HG02763 (cell line): ENCODE results near the gene MYG1.
"Not testable (repeated sequence)": the region's sequence is repeated elsewhere in the genome, so short reads cannot be mapped to it uniquely, and the experiment has no call there.

Experiments used
- ATAC-seq: cut with Tn5 transposase; IDR thresholded peaks from one replicate; pipeline ENCODE4 v1.9.1; 2021; ENCODE audit warnings: mild to moderate bottlenecking, moderate library complexity; ENCODE audit not compliant: unreplicated experiment

The MYG1 gene

GRCh38 chr12:53325511-53326061, 26.1 kb downstream of the MYG1 start:
- no peak for ATAC-seq

GRCh38 chr12:53326460-53327185, 27.1 kb downstream of the MYG1 start:
- ATAC-seq: no peak

GRCh38 chr12:53327435-53328042, 28.0 kb downstream of the MYG1 start:
- ATAC-seq: no peak

GRCh38 chr12:53328043-53328435, 28.5 kb downstream of the MYG1 start:
- no peak for ATAC-seq

- no peak for ATAC-seq
Observed at GRCh38 chr12:53330671-53331070, 31.2 kb downstream of the MYG1 start.

GRCh38 chr12:53332339-53332738, 32.8 kb downstream of the MYG1 start:
- not testable (repeated sequence) for ATAC-seq

GRCh38 chr12:53332744-53333143, 33.2 kb downstream of the MYG1 start:
- no peak for ATAC-seq

GRCh38 chr12:53333289-53333688, 33.8 kb downstream of the MYG1 start:
- ATAC-seq: no peak

- no peak for ATAC-seq
Observed at GRCh38 chr12:53333845-53334244, 34.4 kb downstream of the MYG1 start.

- ATAC-seq: no peak
Observed at GRCh38 chr12:53334822-53335221, 35.3 kb downstream of the MYG1 start.

GRCh38 chr12:53336181-53336681, 36.7 kb downstream of the MYG1 start, which contains the start of gene SP7:
TSS of gene SP7 (minus strand) at chr12:53336354. CDS start at chr12:53335646, 708 bp downstream.
- ATAC-seq: no peak

- no peak for ATAC-seq
Observed at GRCh38 chr12:53338017-53338416, 38.5 kb downstream of the MYG1 start.

GRCh38 chr12:53338916-53339315, 39.4 kb downstream of the MYG1 start:
- ATAC-seq: no peak

- no peak for ATAC-seq
Observed at GRCh38 chr12:53340398-53340797, 40.9 kb downstream of the MYG1 start.

- ATAC-seq: no peak
Observed at GRCh38 chr12:53343449-53343848, 44.0 kb downstream of the MYG1 start.

- no peak for ATAC-seq
Observed at GRCh38 chr12:53343969-53344368, 44.5 kb downstream of the MYG1 start.

- ATAC-seq: no peak
Observed at GRCh38 chr12:53344487-53344823, 45.0 kb downstream of the MYG1 start.

GRCh38 chr12:53344824-53345485, 45.5 kb downstream of the MYG1 start:
- ATAC-seq: peak; percentile 64

GRCh38 chr12:53345486-53346188, 46.1 kb downstream of the MYG1 start:
- ATAC-seq: no peak

- ATAC-seq: no peak
Observed at GRCh38 chr12:53346491-53346890, 47.0 kb downstream of the MYG1 start.

- ATAC-seq: no peak
Observed at GRCh38 chr12:53347905-53348304, 48.4 kb downstream of the MYG1 start.
